Measurements from ENCODE around the gene GALR2.

DNA sequence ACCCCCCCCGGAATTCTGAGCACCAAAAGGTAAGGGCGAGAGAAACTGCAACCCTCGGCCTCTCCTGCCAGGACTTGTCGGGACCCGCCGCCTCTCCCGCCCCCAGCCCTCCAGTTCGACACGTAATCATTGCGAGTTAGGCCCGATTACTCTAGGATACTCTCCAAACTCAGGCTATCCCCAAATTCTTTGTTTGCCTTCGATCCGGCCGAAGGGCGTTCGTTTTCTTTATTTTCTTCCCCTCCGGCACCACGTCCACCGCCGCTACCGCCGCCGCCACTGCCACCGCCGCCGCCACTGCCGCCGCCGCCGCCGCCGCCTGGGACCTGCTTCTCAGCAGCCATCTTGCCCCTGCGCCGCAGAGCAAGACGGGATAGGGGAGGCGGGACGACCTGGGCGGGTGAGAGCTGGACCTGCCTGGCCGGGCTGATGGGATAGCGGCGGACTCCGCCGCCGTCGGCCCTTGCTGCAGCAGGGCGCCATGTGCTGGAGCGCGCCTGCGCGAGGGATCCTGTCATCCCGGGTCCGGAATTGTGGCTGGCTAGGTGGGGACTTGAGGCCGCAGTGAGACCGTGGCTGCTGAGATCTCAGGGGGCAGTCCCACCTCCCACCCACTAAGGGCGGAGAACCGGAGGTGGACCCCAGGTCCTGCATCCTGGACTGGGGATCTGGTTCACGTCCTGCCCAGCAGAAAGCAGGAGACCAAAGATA, 2.3 kb upstream of the GALR2 start, which contains the start of gene SRP68:
- TF ChIP-seq, protein P1, sequence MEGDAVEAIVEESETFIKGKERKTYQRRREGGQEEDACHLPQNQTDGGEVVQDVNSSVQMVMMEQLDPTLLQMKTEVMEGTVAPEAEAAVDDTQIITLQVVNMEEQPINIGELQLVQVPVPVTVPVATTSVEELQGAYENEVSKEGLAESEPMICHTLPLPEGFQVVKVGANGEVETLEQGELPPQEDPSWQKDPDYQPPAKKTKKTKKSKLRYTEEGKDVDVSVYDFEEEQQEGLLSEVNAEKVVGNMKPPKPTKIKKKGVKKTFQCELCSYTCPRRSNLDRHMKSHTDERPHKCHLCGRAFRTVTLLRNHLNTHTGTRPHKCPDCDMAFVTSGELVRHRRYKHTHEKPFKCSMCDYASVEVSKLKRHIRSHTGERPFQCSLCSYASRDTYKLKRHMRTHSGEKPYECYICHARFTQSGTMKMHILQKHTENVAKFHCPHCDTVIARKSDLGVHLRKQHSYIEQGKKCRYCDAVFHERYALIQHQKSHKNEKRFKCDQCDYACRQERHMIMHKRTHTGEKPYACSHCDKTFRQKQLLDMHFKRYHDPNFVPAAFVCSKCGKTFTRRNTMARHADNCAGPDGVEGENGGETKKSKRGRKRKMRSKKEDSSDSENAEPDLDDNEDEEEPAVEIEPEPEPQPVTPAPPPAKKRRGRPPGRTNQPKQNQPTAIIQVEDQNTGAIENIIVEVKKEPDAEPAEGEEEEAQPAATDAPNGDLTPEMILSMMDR (IDR thresholded peaks at IDR 0.05): no peak
- TF ChIP-seq ZFX (IDR thresholded peaks at IDR 0.05; ENCODE audit: borderline replicate concordance): no peak
